GM18517 (cell line): ENCODE data around the gene CTDSPL.
"Not testable (repeated sequence)": the region's sequence is repeated elsewhere in the genome, so short reads cannot be mapped to it uniquely, and the experiment has no call there.

ENCODE experiments used
- ATAC-seq: cut with Tn5 transposase; IDR thresholded peaks from one replicate; pipeline ENCODE4 v1.9.1; 2021; ENCODE audit warnings: mild to moderate bottlenecking, moderate library complexity; ENCODE audit not compliant: unreplicated experiment

The CTDSPL gene

GRCh38 chr3:37963635-37964034 is 102.0 kb downstream of the CTDSPL start:
- ATAC-seq = no peak

- ATAC-seq = no peak
Observed at GRCh38 chr3:37964146-37964545, 102.5 kb downstream of the CTDSPL start.

DNA sequence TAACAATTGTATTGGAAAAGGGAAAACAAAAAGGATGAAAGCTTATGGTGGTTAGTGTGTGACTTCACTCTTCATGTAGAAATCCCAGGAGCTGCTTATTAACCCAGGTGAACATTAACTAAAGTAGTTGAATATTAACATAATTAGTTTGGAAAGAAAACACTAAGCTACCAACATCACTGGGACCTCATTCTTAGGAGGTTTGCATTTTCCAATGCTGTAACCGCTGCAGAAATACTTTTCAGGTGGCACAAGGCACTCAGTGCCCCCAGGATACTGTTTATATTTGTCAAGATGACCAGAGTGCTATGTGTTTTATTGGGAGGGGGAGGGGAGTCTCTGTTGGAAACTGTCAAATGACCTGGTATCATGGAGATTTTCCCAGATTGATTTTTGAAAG is 103.0 kb downstream of the CTDSPL start:
- no peak for ATAC-seq

- peak; percentile 69 for ATAC-seq
Observed at GRCh38 chr3:37967260-37967881, 105.7 kb downstream of the CTDSPL start.

DNA sequence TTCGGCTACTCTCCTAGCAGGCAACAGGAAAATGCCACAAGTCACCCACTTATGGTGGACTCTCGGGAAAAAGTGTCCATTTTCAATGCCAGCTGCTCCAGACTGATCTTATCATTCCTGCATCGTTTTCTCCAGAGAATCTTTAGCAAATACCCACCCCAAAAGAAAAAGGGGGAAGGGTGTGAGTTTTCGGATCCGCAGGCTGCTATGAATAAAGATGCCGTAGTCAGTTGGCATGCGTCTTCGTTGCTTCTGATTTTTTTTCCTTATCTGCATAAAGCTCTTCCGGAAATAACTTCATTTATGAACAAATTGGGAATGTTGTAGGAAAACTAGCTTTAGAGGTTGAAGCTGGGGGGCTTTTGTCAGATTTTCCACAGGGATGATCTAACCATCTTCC is 106.5 kb downstream of the CTDSPL start:
- no peak for ATAC-seq

DNA sequence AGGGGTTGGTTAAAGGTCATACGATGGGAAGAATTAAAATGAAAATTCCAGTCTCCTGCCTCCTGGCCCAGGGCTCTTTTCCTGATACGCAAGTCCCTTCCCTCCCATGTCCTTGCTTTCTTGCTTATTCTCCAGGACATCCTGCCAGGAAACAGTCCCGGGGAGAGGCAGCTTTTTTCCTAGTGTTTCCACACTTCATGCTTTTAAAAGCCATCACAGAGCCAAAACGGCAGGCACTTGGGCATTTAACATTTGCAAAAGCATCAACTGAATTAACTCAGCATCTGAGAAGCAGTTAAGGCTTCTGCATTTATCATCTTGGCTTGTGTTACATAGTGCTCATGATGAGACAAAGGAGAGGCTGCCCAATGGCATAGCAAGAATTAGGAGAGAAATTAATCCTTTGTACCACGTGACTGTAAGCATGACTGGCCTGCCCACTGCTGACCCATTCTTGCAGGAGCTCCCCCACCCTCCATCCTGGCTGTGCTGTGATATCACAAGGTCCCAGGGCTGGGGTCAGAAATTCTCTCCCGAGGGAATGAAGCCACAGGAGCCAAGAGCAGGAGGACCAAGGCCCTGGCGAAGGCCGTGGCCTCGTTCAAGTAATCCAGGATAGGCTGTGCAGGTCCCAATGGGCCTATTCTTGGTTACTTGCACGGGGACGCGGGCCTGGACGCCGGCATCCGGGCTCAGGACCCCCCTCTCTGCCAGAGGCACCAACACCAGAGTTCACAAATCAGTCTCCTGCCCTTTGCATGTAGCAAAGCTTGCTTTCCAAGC is 107.3 kb downstream of the CTDSPL start:
- no peak for ATAC-seq

GRCh38 chr3:37969596-37970100 is 108.0 kb downstream of the CTDSPL start:
- no peak for ATAC-seq

GRCh38 chr3:37970802-37971201 is 109.1 kb downstream of the CTDSPL start:
- ATAC-seq = no peak

GRCh38 chr3:37971467-37971866 is 109.8 kb downstream of the CTDSPL start:
- no peak for ATAC-seq

DNA sequence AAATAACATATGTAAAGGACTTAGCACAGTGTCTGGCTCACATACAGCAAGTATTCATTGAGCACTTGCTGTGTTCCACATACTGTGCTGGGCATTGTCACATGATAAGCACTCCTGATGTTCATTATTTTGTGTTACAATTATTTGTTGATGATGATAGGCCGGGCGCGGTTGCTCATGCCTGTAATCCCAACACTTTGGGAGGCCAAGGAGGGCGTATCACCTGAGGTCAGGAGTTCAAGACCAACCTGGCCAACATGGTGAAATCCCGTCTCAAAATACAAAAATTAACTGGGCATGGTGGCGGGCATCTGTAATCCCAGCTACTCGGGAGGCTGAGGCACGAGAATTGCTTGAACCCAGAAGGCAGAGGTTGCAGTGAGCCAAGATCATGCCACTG is 110.4 kb downstream of the CTDSPL start:
- not testable (repeated sequence) for ATAC-seq

DNA sequence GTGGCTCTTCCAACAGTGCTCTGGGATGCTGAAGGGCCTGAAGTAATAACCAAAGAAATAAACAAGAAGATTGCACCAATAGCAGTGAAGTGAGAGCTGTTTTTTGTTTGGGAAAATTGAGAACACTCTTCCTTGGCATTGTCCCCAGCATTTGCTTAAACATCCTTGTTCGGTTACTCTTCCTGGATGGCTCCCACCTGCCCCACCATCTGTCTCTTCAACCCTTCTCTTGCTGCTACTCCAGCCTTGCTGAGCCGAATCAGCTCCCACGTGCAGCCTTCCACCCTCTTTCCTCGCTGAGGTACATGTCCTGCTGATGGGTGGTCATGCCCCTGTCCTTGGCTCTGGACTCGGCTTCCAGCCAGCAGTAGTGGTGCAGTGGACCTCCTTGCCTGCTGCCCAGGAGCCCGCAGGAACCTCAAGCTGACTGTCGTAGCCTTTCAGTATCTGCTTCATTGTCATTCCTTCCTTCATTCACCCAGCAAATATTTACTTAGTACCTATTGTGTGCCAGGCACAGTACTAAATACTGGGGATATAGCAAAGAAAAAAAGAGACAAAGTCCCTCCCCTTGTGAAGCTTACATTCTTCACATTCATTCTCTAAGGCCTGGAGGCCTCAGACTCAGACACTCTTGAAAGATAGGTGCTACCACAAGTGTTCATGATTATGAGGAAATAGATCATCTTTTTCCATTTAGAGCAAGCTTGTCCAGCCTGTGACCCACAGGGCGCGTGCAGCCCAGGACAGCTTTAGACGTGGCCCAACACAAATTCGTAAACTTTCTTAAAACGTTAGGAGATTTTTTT is 111.8 kb downstream of the CTDSPL start:
- ATAC-seq = no peak

DNA sequence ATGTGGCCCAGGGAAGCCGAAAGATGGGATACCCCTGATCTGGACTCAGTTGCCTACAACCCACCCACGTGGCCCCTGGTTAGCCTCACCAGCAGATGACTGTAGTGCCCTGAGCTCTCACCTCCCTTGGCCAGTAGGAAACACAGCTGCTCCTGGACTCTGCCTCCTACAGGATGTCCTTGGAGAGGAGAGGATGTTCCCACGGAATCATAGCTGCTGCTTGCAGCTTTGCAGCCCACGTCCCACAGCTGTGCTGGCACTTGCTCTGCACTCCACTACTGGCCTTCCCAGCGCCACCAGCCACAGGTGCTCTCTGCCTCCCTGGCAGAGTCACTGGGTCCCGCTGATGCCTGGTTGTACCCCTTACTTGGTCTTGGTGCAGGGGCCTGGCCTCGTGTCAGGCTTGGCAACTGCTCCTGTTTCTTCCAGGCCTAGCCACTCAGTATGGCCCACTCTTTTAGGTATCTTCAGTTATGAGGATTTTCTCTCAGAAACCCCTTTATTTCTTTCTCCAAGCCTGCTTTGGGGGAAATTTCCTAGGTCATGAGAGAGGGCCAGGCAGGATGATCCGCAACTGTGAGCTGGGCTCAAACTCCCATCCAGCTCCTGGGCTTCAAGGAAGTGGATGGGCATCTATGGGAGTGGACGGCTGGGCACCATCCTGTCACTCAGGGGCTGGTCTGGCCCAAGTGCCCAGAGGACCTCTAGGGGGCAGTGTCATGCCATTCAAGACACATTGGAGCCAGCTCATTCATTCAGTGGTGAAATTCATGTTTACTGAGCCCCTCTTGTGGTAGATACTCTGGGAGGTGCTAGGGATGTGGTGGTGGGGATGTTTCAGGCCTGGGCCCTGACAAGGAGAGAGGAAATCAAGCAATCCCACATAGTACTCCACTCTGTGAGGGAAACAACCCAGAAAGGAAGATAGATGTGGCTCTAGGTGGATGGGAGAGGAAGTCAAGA is 112.7 kb downstream of the CTDSPL start:
- ATAC-seq = peak; percentile 80

GRCh38 chr3:37979541-37980461 is 118.1 kb downstream of the CTDSPL start:
- no peak for ATAC-seq

DNA sequence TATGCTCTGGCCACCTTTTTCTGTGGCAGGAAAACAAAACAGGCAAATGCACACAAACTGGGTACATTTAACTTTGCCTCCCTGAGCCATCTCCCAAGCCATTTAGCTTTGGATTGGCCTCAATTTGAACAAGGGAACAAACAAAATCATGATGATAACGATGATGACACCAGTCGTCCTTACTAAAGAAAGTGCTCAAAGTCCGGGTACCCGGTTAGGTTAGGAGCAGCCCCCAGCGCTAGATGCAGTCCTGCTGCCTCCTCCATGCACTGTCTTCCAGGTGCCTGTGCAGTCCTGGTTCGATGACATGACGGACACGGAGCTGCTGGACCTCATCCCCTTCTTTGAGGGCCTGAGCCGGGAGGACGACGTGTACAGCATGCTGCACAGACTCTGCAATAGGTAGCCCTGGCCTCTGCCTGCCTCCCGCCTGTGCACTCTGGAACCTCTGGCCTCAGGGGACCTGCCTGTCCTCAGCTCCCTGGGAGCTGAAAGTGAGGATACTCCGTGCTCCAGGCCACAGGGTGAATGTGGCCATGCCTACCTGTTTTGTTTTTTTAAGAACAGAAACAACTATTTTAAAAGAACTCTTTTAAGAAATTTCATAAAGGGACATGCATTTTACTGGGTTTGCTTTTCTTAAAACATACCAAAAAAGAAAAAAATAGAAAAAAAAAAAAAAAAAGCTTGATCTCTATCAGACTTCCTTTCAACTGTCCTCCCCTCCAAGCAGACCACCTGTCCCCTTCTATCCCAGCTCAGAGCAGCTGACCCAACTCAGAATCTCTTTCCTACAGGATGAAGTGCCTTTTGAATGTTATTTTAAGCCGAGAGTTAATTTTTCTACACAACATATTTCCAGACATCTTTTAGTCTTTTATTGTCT is 119.0 kb downstream of the CTDSPL start:
- no peak for ATAC-seq

GRCh38 chr3:37981348-37981664 is 119.6 kb downstream of the CTDSPL start:
- ATAC-seq = no peak

- ATAC-seq = no peak
Observed at GRCh38 chr3:37982331-37982730, 120.7 kb downstream of the CTDSPL start.

DNA sequence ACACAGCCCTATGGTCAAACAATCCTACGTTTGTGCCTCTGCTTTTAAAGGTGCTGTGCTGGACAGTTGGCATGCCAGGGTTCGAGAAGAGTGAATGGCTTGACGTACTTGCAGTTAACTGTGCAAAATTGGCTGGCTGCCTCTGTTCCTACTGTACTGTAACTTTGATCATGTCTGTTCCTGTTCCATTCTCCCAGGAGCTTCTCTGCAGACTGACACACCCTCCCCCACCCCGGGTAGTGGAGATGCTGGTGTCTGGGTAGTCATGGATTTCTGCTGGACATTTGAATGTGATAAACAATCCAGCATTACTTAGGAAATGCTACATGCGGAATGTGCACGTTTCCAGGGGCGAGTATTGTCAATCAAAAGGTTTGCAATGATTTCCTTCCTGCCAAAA is 122.4 kb downstream of the CTDSPL start:
- ATAC-seq = no peak

- ATAC-seq = no peak
Observed at GRCh38 chr3:37984596-37984995, 122.9 kb downstream of the CTDSPL start.
